NCI-H128 (cell line): ENCODE data around the gene ITPK1.
"Not testable (repeated sequence)": the region's sequence is repeated elsewhere in the genome, so short reads cannot be mapped to it uniquely, and the experiment has no call there.

Experiments
- DNase-seq: peaks from one replicate; lab custom pipeline; 2025; ENCODE audit not compliant: unreplicated experiment; lab: John Stamatoyannopoulos, UW

ITPK1 gene

DNA sequence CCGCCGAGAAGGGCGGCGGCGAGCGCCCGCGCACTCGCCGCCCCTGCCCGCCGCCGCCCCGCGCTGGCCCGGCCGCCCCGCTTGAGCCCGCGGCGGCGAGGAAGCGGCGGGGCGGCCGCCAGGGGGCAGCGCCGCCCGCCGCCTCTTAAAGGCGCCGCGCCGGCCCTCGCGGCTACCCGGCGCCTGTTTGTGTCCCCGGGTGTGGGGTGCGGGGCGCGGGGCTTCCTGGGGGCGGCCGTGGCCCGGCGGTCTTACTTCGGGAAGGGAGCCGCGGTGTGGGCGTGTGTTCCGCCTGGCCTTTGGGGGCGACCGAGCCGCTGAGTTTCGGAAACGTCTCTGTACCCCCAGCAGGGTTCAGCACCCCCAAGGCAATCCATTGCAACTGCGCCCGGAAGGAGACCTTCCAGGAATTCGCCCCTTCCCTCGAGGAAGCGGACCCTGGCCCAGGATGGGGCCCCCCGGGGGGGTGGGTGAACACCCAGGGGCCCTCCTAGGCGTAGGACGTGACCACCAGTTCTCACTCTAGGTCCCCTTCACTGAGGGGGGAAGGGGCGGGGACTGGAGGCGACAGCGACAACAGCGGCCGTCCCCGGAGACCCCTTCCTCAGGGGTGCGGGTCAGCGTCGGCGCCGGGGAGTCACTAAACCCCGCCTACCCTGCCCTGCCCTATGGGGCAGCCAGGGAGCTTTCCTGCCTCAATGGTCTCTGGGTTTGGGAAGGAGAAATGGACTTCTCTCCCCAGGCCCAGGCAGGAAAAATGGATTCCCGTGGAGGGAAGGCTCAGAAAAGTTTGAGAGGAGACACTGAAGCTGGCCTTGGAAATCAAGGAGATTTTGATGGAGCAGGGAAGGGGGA is at the start of gene ITPK1:
ITPK1 (minus strand) TSS at position 105 of the 855 bp plus-strand sequence. CDS start 762 bp downstream, outside the sequence.
- peak; percentile 51 for DNase-seq

DNA sequence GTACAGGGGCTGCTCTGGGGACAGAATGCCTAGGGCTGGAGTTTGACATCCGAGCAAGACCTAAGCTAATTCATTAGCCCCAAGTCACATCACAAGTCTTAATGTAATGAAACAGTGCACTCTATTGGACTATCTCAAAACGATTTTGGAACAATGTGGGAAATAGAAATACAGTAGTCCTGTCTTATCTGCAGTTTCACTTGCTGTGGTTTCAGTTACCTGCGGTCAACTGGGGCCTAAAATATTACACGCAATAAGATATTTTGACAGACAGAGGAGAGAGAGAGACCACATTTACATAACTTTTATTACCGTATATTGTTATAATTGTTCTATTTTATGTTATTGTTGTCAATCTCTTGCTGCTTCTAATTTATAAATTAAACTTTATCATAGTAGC is 47.8 kb upstream of the ITPK1 start:
- no peak for DNase-seq

- DNase-seq = no peak
Measured at GRCh38 chr14:93161411-93161940, 45.8 kb upstream of the ITPK1 start.

DNA sequence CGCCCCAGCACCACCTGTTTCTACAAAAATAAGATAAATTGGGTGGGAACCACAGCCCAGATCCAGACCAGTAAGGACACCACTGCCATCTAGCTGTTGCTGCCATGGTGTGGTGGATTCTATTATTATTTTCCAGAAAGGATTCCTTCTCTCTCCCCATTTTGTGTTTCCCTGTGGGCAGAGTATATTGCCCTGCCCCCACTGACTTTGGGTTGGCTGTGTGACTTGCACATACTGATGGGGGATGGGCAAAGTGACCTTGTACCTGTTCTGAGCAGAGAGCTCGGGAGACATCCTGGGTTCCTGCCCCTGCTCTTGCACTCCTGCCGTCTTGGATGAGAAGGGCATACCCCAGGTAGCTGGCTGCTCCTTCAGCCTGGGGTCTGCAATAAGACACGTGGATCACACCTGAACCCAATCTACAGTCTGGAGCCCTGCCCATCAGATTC is 44.7 kb upstream of the ITPK1 start:
- DNase-seq = no peak

GRCh38 chr14:93159625-93160352 is 44.1 kb upstream of the ITPK1 start:
- DNase-seq = not testable (repeated sequence)

DNA sequence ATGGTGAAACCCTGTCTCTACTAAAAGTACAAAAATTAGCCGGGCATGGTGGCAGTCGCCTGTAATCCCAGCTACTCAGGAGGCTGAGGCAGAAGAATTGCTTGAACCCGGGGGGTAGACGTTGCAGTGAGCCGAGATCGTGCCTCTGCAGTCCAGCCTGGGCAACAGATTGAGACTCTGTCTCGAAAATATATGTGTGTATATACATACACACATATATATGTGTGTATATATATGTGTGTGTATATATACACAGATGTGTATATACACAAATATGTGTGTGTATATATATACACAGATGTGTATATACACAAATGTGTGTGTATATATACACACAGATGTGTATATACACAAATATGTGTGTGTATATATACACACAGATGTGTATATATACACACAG is 42.6 kb upstream of the ITPK1 start:
- not testable (repeated sequence) for DNase-seq

- DNase-seq = no peak
Measured at GRCh38 chr14:93156693-93157369, 41.1 kb upstream of the ITPK1 start.

DNA sequence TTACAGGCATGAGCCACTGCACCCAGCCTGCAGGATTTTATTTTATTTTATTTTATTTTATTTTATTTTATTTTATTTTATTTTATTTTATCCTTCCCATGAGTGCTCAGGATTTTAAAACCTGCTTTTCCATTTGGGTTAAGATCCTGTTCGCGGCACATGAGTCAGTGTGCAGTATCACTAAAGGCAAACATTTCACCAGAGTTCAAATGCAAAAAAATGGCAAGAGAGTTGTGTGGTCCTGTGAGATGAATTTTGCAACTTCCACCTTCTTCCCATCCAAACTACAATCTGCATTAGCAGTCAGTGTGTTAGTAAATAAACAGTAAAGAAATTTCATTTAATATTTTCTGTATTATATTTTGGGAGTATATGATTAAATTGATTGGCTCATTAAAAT is 39.9 kb upstream of the ITPK1 start:
- DNase-seq = no peak

DNA sequence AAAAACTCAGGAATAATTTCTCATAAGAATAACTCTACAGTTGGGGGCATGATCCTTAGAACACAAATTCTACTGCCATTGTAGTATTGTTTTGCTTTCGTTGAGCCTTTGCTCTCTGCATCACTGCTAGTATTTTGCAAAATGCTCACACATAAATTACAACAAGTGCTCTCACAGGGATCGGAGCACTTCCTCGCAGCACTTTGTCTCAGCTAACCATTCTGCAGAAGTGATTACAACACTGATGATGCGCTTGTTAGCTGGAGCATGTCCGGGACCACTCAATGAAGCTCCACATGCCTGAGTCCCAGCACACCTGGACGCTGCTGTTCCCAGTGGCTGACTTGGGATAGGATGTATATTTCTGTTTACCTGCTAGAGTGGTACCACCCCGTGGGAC is 37.4 kb upstream of the ITPK1 start:
- peak; percentile 11 for DNase-seq

DNA sequence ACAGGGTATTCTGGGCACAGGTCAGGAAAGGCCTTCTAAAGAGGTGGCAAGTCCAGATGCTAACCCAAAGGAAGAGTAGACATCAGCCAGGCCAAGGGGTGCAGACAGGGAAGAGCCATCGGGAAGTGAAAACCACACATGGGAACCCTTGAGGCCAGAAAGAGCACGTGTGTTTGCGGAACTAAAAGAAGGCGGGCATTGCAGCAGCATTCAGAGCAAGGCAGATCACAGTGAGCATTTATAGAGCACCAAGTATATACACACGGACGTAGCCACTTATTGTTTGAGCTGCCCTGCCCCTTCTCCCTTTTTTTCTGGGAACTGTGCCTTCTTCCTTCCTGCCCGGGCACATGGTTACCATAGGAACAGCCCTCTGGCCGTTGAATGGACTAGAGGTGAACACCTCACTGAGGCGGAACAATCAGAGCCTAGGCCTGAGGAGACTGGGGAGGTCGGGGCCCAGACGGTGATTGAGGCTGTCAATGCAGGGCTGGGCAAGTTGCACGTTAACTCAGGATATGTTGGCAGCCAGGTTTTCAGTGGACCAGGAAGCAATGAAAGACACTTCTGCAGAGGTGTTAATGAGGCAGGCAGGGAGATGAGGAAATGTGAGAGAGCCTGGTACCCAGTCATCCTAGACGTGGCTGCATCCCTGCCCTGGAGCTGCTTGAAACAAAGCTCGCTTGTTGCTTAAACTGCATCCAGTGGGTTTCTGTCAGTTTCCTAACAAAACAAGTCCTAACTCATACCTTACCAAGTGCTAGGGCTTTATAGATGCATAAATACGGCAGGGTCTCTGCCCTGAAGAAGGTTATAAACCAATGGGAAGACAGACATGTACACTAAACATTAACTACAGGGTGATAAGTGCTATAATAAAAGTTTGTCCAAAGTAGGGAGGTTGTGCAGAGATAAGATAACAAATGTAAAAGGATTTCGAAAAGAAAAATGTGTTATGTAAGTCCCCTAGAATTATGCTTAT is 34.8 kb upstream of the ITPK1 start:
- no peak for DNase-seq

DNA sequence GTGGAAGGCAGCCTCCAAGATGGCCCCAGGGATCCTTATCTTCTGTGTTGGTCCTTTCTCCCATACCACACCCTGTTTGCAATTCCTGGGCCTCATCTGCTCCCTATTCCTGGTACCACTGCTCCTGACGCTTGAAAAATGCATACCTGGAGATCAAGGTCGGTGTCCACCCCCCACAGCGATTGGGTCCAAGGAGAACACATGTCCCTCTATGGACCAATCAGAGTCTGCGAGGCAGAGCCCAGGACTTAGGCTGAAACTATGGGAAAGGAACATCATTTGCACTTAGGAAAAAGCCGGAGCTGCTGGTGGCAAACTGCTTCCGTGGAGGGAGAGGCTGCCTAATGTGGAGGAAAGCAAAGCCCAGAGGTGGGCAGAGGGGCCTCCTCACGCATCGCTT is 33.3 kb upstream of the ITPK1 start:
- DNase-seq = no peak

DNA sequence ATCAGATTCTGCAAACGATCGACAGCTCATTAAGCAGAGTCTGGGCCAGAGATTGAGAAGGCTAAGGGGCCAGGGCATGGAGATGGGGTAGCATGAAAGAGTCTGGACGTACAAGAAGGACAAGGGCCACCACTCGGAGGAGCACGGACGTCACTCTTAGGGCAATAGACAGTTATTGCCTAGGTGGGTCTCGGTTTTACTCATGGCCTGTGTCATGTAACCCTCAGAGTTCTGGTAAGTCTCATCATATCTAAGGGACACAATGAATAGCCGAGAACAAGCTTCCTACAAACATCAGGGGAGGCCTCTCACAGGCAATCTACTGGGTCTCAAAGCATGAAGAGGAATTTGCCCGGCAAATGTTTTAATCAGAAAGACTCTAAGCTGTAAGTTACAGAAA is 30.4 kb upstream of the ITPK1 start:
- DNase-seq = no peak

- no peak for DNase-seq
Measured at GRCh38 chr14:93142854-93143652, 27.3 kb upstream of the ITPK1 start.

DNA sequence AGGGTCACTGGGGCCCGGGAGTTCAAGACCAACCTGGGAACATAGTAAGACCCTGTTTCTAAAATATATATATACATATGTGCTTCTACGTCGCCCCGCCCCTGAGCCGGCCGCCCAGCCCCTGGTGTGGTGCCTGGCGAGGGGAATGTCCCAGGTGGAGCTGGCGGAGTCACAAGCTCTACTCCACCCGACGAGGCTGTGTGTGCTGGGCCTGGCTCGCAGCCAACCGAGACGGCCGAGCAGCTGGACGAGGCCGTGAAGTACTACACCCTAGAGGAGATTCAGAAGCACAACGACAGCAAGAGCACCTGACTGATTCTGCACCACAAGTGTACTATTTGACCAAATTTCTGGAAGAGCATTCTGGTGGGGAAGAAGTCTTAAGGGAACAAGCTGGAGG is 22.1 kb upstream of the ITPK1 start:
- no peak for DNase-seq

DNA sequence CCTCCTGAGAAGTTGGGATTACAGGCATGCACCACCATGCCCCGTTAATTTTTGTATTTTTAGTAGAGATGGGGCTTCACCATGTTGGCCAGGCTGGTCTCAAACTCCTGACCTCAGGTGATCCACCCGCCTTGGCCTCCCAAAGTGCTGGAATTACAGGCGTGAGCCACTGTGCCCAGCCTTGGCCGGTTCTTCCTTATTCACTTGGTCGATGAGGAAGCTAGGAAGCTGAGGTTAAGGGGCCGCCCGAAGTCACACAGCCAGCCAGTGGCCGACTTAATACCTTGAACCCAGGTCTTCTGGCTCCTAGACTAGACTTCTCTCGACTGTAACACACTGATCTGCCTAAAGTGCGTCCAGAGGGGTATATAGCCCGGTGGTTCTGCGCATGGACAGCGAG is 20.8 kb upstream of the ITPK1 start:
- DNase-seq = not testable (repeated sequence)

GRCh38 chr14:93136009-93136408 is 20.3 kb upstream of the ITPK1 start:
- no peak for DNase-seq

DNA sequence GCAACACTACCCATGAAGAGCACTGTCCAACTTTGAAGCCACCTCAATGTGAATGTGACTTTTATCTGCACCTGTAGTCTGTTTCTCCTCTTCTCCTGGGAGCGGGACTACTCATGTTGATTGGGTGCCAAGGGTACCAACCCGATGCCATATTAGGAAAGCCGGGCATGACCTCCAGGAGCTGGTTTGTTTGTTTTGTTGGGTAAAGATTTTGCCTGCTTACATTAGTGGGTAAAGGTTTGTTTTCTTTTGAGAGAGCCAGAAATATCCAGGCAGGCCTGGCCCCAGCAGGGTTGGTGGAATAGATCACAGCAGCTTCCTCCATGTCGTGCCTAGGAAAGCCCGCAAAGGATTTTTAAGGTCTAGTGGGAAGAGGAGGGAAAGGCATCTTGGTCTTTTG is 19.7 kb upstream of the ITPK1 start:
- no peak for DNase-seq

DNA sequence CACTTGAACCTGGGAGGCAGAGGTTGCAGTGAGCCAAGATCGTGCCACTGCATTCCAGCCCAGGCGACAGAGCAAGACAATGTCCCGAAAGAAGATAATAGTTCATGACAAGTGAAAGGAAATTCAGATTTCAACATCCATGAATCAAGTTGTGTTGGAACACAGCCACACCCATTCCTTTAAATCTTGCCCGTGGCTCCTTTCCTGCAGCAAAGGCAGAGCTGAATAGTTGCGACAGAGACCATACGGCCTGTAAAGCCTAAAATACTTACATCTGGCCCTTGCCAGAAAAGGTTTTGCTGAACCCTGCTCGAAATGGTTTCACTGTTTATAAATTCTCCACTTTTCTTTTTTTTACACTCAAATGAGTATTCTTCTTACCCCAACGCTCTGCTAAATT is 17.7 kb upstream of the ITPK1 start:
- no peak for DNase-seq

- DNase-seq = no peak
Measured at GRCh38 chr14:93132472-93133065, 16.8 kb upstream of the ITPK1 start.
